HT1080 (cell line): Measurements from ENCODE around the gene GXYLT2. TPM values are rescaled to one million over a fixed set of nuclear protein-coding genes. Genes with fewer than 3 reads are reported as not detected.
"Not testable (repeated sequence)": the region's sequence is repeated elsewhere in the genome, so short reads cannot be mapped to it uniquely, and the experiment has no call there.

Experiments used
- DNase-seq: peaks from one replicate; pipeline ENCODE4 v3.0.0-alpha.2; 2015; ENCODE audit warnings: low read depth
- total RNA-seq: library from RNA; depleted of rRNA; stranded (reverse); fragments of >200 nt; shearing (Covaris generic); gene quantifications from 2 replicates; pipeline ENCODE4 v1.2.3, GENCODE V29; 2014

Gene GXYLT2
- total RNA-seq, 1 experiment from 2014 or later: 8.0 TPM

DNA sequence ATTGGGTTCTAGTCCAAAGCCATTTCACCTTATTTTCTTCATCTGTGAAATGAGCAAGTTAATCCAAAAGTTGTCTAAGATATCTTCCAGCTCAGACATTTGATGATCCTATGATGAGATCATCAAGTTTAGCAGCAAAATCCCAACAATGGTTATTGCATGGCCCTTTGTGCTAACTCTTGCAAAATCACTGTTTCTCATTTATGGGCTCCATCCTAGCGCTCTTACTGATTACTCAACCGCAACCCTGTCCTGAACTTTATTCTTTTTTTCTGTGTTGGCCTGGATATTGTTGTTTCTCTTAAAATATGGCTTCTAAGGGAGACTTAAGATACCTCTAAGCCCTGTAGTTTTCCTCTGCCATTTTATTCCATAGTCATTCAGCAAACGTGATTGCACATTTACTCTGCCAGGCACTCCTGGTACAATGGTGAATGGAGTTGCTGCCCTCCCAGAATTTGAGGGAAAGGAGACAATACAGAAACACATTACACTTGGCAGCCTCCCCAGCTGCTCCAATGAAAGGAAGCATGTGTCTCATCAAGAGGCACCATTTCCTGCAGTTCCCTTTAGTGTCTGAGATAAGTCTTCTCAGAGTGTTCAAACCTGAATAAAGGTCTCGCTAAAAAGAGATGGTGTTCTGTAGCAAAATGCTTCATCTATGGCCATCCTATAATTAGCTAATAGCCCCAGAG is 4.4 kb downstream of the GXYLT2 start:
- DNase-seq: peak; percentile 74

DNA sequence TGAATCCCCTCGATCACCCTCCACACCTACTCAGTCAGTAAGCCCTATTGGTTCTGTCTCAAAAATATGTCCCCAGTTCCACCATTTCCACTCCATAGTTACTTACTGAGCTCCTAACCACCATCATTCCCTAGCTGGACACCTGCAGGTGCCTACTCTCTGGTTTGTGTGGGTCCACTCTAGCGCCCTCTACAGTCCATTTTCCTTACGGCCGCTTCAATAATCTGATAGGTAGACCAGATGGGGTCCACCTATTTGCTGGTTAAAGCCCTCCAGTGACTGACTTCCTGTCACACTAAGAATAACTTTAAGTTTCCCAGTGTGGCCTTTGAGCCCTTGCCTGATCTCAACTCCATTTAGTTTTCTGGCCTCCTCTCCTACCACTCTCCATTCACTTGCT is 5.0 kb downstream of the GXYLT2 start:
- DNase-seq: peak; percentile 42

DNA sequence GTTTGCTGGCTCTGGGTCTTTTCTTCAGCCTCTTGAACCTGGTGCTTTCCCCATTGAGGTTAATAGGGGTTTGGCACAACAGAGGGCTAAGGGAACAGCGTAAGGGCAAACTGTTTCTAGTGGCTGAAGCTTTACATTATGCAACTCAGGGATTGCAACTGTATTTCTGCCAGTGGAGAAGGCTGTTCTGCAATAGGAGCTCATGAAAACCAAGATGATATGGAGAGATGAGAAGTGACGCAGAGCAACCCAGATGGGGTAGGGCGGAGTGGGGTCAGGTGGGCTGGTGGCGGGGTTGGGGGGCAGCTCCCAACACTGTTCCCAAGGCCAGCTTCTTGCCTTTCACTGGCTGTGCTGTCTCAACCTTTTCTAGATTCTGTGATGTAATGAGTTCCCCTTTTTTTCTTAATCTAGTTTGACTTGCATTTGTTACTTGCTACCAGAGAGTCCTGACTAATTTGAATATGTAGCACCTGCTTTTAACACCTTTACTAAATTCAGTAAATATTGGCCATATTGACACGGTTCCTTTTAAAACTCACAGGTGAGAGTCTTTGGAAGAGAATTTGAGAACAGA is 7.2 kb downstream of the GXYLT2 start:
- no peak for DNase-seq

DNA sequence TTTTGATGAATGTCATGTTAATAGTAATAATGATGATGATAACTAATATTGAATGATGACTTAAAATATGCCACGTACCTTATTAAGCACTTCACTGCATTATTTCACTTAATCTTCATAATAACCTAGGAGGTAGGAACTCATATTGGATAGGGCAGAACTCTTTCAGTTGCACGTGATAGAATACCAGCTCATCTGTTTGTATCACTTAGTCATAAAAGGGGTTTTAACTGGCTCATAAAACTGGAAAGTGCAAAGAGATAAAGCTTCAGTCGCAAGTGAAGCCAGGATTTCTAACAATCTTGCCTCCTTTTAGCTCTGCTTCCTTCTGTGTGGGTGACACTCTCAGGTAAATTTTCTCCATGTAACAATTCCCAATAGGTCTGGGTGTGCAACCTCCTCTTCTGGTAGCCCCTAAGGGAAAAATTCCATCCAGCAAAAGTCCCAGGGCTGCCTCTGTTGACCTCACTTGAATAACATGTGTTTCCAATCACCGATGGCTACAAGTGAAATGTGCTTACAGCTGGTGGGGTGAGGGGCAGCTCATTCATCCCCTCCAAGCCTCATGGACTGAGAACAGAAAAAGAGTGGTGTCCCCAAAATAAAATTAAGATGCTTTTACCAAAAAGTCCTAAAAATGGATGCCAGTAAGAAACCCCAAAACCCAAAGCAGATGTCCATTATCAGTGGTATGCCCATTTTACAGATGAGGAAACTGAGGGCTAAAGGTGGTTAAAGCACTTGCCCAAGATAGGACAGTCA is 9.3 kb downstream of the GXYLT2 start:
- DNase-seq: no peak

DNA sequence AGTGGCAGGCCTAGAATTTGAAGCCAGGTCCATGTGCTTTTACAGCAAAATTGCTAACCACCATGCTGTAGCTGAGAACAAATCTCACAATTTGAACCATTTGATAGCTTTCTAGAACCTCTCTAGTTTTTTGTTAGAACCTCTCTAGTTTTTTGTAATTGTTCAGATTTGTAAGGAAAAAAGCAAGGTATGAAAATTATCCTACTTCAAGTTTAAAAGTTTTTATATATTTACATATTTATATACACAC is 9.8 kb downstream of the GXYLT2 start:
- DNase-seq: no peak

DNA sequence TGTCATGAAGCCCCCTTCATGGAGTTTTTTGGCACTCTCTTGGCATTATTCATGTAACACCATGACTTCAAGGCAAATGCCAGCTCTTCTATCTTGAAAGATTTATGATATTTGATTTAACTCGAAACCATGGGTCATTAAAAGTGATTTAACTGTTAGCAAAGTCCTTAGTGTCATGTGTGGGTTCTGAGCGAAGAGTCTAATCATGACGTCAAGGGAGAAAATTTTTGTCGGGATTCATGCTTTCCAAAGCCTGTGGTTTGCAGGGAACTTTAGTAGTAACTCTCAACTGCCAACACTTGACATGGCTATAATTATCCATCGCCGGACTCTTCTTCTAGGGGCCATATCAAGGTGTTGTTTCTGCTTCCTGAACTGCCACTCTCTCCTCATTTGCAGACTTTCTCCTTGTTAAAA is 11.5 kb downstream of the GXYLT2 start:
- no peak for DNase-seq

DNA sequence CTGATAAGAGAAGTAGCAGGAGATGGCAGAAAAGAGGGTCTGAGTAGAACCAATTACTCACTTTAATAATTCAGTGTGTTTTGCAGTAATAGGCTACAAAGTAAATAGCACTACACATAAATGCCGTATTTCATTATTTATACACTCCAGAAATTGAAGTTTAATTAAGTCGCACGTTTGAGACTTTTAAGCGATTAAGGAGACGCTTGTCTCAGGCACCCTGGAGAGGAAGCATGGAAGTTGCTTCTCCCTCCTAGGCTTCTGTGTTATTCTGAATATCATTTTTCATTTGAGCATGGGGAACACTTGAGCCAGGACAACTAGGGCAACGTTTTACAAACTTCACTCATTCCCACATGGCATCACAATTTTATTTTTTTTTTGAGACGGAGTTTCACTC is 12.2 kb downstream of the GXYLT2 start:
- no peak for DNase-seq

DNA sequence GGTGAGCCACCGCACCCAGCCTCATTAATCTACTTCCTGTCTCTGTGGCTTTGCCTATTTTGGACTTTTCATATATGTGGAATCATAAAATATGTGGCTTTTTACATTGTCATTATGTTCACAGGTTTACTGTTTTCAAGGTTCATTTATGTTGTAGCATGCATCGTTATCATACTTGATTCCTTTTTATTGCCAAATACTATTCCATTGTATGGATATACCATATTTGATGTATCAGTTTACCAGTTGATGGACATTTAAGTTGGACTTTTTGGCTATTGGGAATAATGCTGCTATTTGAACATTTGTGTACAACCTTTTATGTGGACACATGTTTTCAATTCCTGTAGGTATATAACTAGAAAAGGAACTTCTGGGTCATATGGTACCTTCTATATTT is 14.0 kb downstream of the GXYLT2 start:
- DNase-seq: no peak

DNA sequence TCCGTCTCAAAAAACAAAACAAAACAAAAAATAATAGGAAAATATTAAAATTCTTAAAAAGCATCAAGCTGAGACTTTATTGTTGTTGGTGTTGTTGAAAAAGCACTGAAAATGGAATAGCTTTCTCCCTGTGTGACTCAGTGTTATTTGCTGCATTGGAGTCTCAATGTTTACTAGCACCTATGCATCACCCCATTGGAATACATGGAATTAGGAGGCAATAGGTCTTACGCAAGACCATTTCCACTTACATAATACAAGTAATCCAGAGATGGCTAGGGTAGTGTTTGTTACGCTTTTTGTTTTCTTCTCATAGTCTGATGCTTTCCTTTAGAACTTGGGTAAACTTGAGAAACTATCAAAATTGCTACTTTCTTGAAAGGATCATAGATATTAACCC is 15.2 kb downstream of the GXYLT2 start:
- no peak for DNase-seq

DNA sequence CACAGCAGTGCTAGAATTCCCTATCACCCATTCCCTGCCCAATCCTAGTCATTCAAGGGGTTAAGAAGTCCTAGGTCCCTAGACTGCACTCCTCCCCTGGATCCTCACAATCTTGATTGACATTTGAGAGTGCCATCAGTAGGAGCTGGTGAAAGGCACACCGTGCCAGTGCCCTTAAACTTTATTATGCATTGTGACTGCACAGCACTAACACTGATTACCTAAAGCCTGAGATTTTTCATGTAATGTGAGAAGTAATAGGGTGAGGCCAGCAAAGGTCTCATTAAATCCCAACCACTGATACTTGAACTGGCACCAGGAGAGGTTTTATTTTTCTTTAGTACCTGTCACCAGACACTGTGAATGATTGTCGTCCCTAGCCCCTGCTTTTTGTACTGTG is 16.3 kb downstream of the GXYLT2 start:
- no peak for DNase-seq

DNA sequence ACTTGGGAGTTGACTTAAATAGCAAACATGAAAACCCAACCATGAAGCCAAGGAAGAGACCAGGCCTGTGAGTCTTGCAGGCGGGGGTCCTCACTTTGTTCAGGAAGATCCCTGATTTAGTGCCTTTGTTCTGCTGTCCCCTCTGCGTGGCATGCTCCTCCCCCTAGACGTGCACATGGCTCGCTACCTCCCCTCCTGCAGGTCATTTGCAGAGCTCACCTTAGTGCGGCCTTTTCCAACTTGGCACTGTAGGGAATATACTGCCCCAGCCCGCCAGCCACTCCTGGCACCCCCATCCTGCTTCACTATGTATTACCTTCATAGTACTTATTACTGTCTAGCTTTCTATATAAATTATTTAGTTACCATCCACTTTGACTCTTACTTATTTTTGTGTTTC is 18.3 kb downstream of the GXYLT2 start:
- no peak for DNase-seq

DNA sequence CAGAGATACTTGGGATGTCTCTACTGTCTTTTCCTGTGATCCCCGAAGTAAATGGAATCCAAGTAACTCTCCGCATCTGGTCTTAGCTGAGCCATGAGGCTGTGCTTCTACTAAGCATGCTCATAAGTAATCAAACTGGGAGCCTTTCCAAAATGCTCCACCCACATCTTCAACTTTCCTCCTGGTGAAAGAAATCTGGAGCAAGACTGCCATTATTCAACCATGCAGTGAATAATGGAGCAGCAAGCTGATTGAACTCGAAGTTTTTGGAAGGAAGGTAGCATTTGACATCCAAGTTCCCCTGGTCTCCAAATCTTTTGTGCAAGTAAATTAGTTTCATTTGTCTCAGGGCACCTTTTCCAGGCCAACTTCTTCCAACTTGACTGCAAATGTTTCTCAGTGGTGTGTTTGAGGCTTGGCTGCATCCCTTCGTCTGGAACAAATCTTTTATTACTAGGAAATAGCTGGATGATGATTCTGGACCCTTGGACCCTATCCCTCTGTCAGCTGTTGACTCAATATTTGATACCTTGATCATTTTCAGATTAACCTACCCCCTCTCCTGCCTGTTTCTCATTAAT is 19.4 kb downstream of the GXYLT2 start:
- DNase-seq: no peak

DNA sequence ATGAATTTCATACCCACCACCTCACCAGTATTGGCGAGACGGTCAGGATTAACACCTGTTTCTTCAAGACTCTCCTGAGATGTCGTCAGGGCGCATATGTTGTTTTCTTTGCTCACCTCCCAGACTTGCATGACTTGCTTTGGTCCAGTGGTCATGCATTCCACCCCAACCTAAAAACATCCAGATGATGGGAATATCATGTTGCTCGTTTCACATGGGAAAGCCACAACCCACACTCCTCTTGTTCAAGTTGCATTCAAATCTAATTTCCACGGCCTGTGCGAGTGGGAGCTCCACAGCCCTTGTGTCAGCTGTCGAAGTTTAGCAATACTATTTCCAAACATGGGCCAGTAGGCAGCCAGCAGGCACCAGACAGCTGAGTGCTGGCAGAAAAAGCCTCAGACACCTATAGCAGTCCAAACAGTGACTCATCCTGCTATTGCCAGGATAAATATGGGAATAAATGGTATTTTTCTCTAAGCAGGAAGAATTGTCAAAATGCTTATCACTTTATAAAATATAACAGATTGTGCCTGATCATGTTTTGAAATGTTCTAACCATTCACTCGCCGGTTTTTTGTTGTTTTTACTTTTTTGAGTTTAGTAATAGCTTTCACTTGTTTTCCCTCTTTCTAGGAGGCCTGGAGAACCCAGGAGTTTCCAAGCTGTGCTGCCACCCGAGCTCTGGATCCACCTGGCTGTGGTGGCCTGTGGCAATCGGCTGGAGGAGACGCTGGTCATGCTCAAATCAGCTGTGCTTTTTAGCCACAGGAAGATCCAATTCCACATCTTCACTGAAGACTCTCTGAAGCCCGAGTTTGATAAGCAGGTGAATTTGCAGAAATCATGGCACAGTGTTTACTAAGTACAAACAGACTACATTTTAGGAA is 20.1 kb downstream of the GXYLT2 start:
- DNase-seq: peak; percentile 52

DNA sequence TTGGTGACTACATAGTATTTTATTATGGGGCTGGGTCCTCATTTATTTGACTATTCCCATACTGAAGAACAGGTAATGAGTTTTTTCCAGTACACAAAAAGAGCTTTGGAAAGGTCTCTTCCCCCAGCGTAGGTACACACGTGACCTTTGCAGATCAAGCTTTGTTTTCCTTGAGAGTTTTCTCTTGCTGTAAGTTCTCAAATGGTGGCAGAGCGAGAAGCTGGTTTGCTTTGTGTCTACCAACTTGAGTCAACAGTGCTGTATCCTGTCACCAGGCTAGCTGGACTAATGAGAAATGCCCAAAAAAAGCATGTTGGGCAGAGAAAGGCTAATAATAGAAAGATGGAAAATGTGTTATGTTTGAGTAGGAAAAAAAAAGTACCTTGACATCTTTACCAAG is 21.7 kb downstream of the GXYLT2 start:
- DNase-seq: no peak

DNA sequence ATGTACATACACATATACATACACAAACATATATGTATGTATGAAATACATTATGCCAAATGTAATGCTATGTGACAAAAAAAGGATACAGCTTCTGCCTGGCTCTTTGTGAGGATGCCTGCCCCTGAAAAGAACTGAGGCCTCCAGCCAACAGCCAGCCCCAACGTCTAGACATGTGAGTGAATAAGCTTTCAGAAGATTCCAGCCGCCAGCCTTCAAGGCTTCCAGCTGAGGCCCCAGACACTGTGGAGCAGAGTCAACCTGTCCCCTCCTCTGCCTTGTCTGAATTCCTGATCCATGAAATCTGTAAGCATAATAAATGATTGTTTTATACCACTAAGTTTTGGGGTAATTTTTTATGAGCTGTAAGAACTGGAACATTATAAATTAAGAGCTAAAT is 24.7 kb downstream of the GXYLT2 start:
- no peak for DNase-seq

DNA sequence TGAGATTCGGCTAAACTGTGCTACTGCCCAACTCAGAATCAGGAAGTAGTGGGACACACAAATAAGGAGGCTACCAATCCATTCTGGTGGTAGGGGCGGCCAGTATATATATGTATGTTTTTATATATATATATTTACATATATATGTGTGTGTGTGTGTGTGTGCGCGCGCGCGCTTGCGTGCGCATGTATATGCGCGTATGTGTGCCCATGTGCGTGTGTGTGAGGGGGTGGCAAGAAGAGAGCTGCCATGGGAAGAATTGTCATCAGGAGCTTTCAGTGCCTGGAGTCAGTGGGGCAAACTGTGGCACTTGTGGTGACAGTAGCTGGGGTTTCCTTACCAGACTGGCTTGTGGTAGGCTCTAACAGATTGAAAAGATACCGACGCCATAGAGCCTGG is 26.5 kb downstream of the GXYLT2 start:
- DNase-seq: no peak

DNA sequence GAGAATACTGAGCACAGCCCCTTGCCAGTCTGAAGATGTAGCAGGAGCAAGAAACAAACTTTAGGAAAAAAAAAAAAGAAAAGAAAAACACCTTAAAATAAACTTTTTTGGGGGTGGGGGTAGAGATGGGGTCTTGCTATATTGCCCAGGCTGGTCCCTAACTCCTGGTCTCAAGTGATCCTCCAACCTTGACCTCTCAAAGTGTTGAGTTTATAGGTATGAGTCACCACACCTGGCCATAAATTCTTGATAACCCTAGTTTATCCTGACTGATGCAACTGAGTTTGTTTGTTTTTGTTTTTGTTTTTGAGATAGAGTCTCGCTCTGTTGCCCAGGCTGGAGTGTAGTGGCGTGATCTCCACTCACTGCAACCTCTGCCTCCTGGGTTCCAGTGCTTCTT is 28.4 kb downstream of the GXYLT2 start:
- DNase-seq: no peak

DNA sequence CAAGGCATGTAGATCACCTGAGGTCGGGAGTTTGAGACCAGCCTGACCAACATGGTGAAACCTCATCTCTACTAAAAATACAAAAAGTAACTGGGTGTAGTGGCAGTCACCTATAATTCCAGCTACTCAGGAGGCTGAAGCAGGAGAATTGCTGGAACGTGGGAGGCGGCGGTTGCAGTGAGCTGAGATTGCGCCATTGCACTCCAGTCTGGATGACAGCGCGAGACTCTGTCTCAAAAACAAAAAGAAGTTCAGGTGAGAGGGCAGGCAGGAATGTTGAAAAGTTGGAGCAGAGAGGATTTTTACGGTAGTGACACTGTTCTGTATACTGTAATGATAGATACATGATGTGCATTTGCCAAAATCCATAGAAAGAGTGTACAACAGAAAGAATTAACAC is 31.7 kb downstream of the GXYLT2 start:
- DNase-seq: no peak

DNA sequence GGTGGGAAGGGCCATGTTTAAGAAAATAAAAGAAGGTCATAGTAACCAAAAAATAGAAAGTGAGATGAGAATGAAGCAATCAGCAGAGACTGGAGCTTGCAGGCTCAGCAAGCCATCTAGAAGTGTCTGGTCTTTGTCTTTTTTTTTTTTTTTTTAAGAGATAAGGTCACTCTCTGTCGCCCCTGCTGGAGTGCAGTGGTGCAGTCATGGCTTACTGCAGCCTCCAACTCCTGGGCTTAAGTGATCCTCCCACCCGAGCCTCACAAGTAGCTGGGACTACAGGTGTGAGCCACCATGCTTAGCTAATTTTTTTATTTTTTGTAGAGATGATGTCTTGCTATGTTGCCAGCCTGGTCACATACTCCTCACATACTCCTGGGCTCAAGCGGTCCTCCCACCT is 36.2 kb downstream of the GXYLT2 start:
- peak; percentile 44 for DNase-seq

DNA sequence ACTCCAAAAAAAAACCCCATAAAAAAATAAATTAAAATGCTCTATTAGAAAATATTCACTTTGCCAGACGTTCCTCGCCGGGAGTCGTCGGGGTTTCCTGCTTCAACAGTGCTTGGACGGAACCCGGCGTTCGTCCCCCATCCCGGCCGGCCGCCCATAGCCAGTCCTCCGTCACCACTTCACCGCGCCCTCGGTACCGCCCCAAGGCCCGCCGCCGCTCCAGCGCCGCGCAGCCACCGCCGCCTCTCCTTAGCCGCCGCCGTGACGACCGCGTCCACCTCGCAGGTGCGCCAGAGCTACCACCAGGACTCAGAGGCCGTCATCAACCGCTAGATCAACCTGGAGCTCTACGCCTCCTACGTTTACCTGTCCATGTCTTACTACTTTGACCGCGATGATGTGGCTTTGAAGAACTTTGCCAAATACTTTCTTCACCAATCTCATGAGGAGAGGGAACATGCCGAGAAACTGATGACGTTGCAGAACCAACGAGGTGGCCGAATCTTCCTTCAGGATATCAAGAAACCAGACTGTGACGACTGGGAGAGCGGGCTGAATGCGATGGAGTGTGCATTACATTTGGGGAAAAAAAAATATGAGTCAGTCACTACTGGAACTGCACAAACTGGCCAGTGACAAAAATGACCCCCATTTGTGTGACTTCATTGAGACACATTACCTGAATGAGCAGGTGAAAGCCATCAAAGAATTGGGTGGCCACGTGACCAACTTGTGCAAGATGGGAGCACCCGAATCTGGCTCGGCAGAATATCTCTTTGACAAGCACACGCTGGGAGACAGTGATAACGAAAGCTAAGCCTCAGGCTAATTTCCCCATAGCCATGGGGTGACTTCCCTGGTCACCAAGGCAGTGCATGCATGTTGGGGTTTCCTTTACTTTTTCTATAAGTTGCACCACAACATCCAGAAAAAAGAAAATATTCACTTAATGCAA is 41.2 kb downstream of the GXYLT2 start:
- not testable (repeated sequence) for DNase-seq

DNA sequence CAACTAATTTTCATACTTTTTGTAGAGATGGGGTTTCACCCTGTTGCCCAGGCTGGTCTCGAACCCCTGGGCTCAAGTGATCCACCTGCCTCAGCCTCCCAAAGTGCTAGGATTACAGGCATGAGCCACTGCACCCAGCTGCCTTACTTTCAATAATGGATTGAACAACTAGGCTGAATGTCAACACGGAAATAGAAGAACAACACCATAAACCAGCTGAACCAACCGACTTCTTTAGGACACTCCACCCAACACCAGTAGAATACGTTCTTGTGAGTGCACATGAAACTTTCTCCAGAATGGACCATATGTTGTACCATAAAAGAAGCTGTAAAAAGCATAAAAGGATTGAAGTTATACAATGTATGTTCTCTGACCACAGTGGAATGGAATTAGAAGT is 42.9 kb downstream of the GXYLT2 start:
- no peak for DNase-seq
